Tibial artery (tissue), 4 donors: ENCODE data around the gene EDRF1.

ENCODE experiments used
- DNase-seq, 2 donors: peaks; one replicate each; pipeline ENCODE4 v3.0.0-alpha.2; 2019
- H3K27ac ChIP-seq, 2 donors: fragments of 200-600 bp; sonication (generic) in 1 of 2; 1 replicate in 1 of 2; 2 replicates in 1 of 2; pipeline ENCODE4 v1.5.1; 2018 to 2019; ENCODE audit warnings: mild to moderate bottlenecking in 1 of 2
- H3K27me3 ChIP-seq, 2 donors: fragments of 200-600 bp; sonication (generic) in 1 of 2; one replicate each; pipeline versions ENCODE4 v1.5.1 to v1.6.0; 2016 to 2019
- H3K36me3 ChIP-seq, 3 donors: fragments of 200-600 bp; sonication (generic) in 2 of 3; one replicate each; pipeline ENCODE4 v1.5.1; 2016 to 2019; ENCODE audit warnings: mild to moderate bottlenecking in 2 of 3
- H3K4me1 ChIP-seq, 4 donors: fragments of 200-600 bp; sonication (generic) in 2 of 4; 1 replicate in 3 of 4; 2 replicates in 1 of 4; pipeline ENCODE4 v1.5.1; 2016 to 2019
- H3K4me3 ChIP-seq, 2 donors: fragments of 200-600 bp; sonication (generic) in 1 of 2; 1 replicate in 1 of 2; 2 replicates in 1 of 2; pipeline ENCODE4 v1.5.1; 2018 to 2019; ENCODE audit warnings: mild to moderate bottlenecking in 2 of 2
- H3K9me3 ChIP-seq, 3 donors: fragments of 200-600 bp; sonication (generic) in 1 of 3; one replicate each; pipeline ENCODE4 v1.5.1; 2016 to 2019
- CTCF ChIP-seq, 2 experiments: fragments of 200-600 bp in 1 of 2; fragments of 450-650 bp in 1 of 2; IDR thresholded peaks; one replicate each; pipeline ENCODE4 v1.5.1; 2017 to 2019; ENCODE audit warnings: antibody characterized with exemption in 2 of 2, mild to moderate bottlenecking in 1 of 2, moderate library complexity in 1 of 2
- intact Hi-C: fragments of 100-400 bp; cut with DNase I; formaldehyde crosslinking; loops from one replicate; pipeline ENCODE4 v1.15.0; 2023; ENCODE audit warnings: low total_unique reads

The EDRF1 gene

GRCh38 chr10:125773687-125774543 lies 54.4 kb downstream of the EDRF1 start:
- no peak overlapping the region for H3K27ac ChIP-seq
- peaks cover 0 to 4% (median 0%) of the 10 kb centered on the region in 4 donors for H3K4me1 ChIP-seq
- DNase-seq: no peak
- intact Hi-C loops: no loop called here
- no peak overlapping the region for H3K4me3 ChIP-seq
- no peak for TF ChIP-seq CTCF (IDR thresholded peaks at IDR 0.05)
- H3K9me3 ChIP-seq: no peaks in the 10 kb centered on the region
- H3K36me3 ChIP-seq: no peaks in the 10 kb centered on the region
- H3K27me3 ChIP-seq: peaks cover 0 to 3% of the 10 kb centered on the region in 2 donors

GRCh38 chr10:125774581-125775191 lies 55.2 kb downstream of the EDRF1 start:
- Histone ChIP-seq H3K4me3 (no peak overlapping the region), H3K27ac (no peak overlapping the region), H3K36me3 (no peaks in the 10 kb centered on the region), H3K4me1 (no peaks in the 10 kb centered on the region), H3K9me3 (no peaks in the 10 kb centered on the region), H3K27me3 (peaks cover 0 to 3% of the 10 kb centered on the region in 2 donors)
- no peak for DNase-seq
- intact Hi-C loops: no loop called here
- TF ChIP-seq CTCF (IDR thresholded peaks at IDR 0.05): no peak

- DNase-seq: no peak
- no peak for TF ChIP-seq CTCF (IDR thresholded peaks at IDR 0.05)
- Histone ChIP-seq H3K27ac (no peak within 1 kb of the TSS), H3K4me1 (no peaks in the 10 kb centered on the region), H3K4me3 (no peak within 1 kb of the TSS), H3K36me3 (no peaks in the 10 kb centered on the region), H3K9me3 (no peaks in the 10 kb centered on the region), H3K27me3 (peaks cover 0 to 3% of the 10 kb centered on the region in 2 donors)
- intact Hi-C loops: no loop called here
Measured at GRCh38 chr10:125775491-125776106, 56.1 kb downstream of the EDRF1 start, which contains the start of gene MMP21. TSS of gene MMP21 (minus strand) at chr10:125775821. CDS start at chr10:125775821, 0 bp downstream.

- intact Hi-C loops: no loop called here
- no peaks in the 10 kb centered on the region for H3K4me1 ChIP-seq
- peaks cover 0 to 3% of the 10 kb centered on the region in 2 donors for H3K27me3 ChIP-seq
- no peak for DNase-seq
- no peak for TF ChIP-seq CTCF (IDR thresholded peaks at IDR 0.05)
- no peak overlapping the region for H3K27ac ChIP-seq
- H3K36me3 ChIP-seq: peaks cover 0 to 8% (median 0%) of the 10 kb centered on the region in 3 donors
- no peaks in the 10 kb centered on the region for H3K9me3 ChIP-seq
- H3K4me3 ChIP-seq: no peak overlapping the region
Measured at GRCh38 chr10:125777806-125778205, 58.3 kb downstream of the EDRF1 start.

DNA sequence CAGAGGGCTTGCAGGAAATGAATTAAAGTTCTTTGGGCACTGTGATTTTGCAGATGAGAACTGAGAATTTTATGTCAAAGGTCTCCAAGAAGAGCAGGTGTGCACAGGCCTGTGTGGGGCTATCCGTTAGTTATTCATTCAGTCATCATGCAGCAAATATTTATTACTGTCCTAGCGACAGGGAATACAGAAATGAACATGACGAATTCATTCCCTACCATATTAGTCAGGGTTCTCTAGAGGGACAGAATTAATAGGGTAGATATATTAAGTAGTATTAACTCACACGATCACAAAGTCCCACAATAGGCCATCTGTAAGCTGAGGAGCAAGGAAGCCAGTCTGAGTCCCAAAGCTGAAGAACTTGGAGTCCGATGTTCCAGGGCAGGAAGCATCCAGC lies 59.0 kb downstream of the EDRF1 start:
- Histone ChIP-seq H3K27me3 (peaks cover 0 to 3% of the 10 kb centered on the region in 2 donors), H3K27ac (no peak overlapping the region), H3K4me1 (no peaks in the 10 kb centered on the region), H3K4me3 (no peak overlapping the region), H3K9me3 (no peaks in the 10 kb centered on the region), H3K36me3 (peaks cover 0 to 8% (median 0%) of the 10 kb centered on the region in 3 donors)
- DNase-seq: no peak
- intact Hi-C loops: no loop called here
- TF ChIP-seq CTCF (IDR thresholded peaks at IDR 0.05): no peak
